Measurements from ENCODE around the gene PSPH. TPM values are rescaled to one million over a fixed set of nuclear protein-coding genes. Genes with fewer than 3 reads are reported as not detected.

Gene PSPH
- total RNA-seq, 1 donor from 2014 or later = 72.7 TPM

Other genes with a start within 250 kb of the PSPH start
- not detected in 2 replicates for gene SEPTIN14, start 188.7 kb downstream of the PSPH start, total RNA-seq
- 4.5 and 5.6 TPM in 2 replicates for gene ZNF713, start 164.0 kb downstream of the PSPH start, total RNA-seq
- 18.3 and 19.1 TPM in 2 replicates for gene MRPS17, start 99.6 kb downstream of the PSPH start, total RNA-seq
- gene NIPSNAP2, start 86.9 kb downstream of the PSPH start, total RNA-seq = 101 and 117 TPM in 2 replicates
- gene CCT6A, start 321 bp upstream of the PSPH start, total RNA-seq = 290 and 369 TPM in 2 replicates
- gene SUMF2, start 12.8 kb upstream of the PSPH start, total RNA-seq = 155 and 162 TPM in 2 replicates
- 35.2 and 57.5 TPM in 2 replicates for gene PHKG1, start 41.5 kb upstream of the PSPH start, total RNA-seq
- 616 and 682 TPM in 2 replicates for gene CHCHD2, start 55.0 kb upstream of the PSPH start, total RNA-seq
- gene NUPR2, start 65.0 kb upstream of the PSPH start, total RNA-seq = not detected in 2 replicates

Measured in myocyte (in vitro differentiated cells).